HL-60/S4 treated with retinoic acid at 250 ng/mL for 4 days and 3 days (cell line): Measurements from ENCODE around the gene HACE1.
"Not testable (repeated sequence)": the region's sequence is repeated elsewhere in the genome, so short reads cannot be mapped to it uniquely, and the experiment has no call there.

ENCODE experiments used
- in situ Hi-C: fragments of 300-500 bp; cut with MboI; formaldehyde crosslinking; loops from 2 replicates; pipeline ENCODE4 v1.7.0; 2022; ENCODE audit warnings: low sequenced_read_pairs

The HACE1 gene

GRCh38 chr6:104859225-104860146 is at the start of gene HACE1:
Gene HACE1, minus strand, starts transcription at chr6:104859919. Its CDS starts 277 bp downstream, at chr6:104859642.
- in situ Hi-C loops = no loop called here

- in situ Hi-C loops = no loop called here
These were observed 49.3 kb upstream of the HACE1 start for GRCh38 chr6:104908888-104909525.

GRCh38 chr6:104908031-104908887 is 48.5 kb upstream of the HACE1 start:
- in situ Hi-C loops = no loop called here

GRCh38 chr6:104898893-104899292 is 39.2 kb upstream of the HACE1 start:
- in situ Hi-C loops = not testable (repeated sequence)

GRCh38 chr6:104896914-104897313 is 37.2 kb upstream of the HACE1 start:
- in situ Hi-C loops = no loop called here

GRCh38 chr6:104888066-104888465 is 28.3 kb upstream of the HACE1 start:
- in situ Hi-C loops = no loop called here

- in situ Hi-C loops = no loop called here
These were observed 27.6 kb upstream of the HACE1 start for GRCh38 chr6:104887350-104887749.

GRCh38 chr6:104885518-104886043 is 25.9 kb upstream of the HACE1 start:
- in situ Hi-C loops = no loop called here

- in situ Hi-C loops = no loop called here
These were observed 25.3 kb upstream of the HACE1 start for GRCh38 chr6:104884867-104885517.

- in situ Hi-C loops = no loop called here
These were observed 22.4 kb upstream of the HACE1 start for GRCh38 chr6:104881964-104882668.

GRCh38 chr6:104862456-104862855 is 2.7 kb upstream of the HACE1 start:
- in situ Hi-C loops = no loop called here

GRCh38 chr6:104860221-104860620 is 502 bp upstream of the HACE1 start:
- in situ Hi-C loops = no loop called here

- in situ Hi-C loops = no loop called here
These were observed 1.1 kb downstream of the HACE1 start for GRCh38 chr6:104858642-104859041.

GRCh38 chr6:104855507-104855906 is 4.2 kb downstream of the HACE1 start:
- in situ Hi-C loops = no loop called here

GRCh38 chr6:104847721-104848120 is 12.0 kb downstream of the HACE1 start:
- in situ Hi-C loops = not testable (repeated sequence)

- in situ Hi-C loops = no loop called here
These were observed 16.5 kb downstream of the HACE1 start for GRCh38 chr6:104843229-104843628.

GRCh38 chr6:104837158-104837557 is 22.6 kb downstream of the HACE1 start:
- in situ Hi-C loops = no loop called here

GRCh38 chr6:104836479-104837020 is 23.2 kb downstream of the HACE1 start:
- in situ Hi-C loops = not testable (repeated sequence)

- in situ Hi-C loops = no loop called here
These were observed 23.9 kb downstream of the HACE1 start for GRCh38 chr6:104835782-104836181.
